IPS DF 6.9 (cell line): ENCODE measurements around the gene TPM1.

Source experiments
- DNase-seq: peaks from one replicate; pipeline ENCODE4 v3.0.0-alpha.2; 2013; ENCODE audit warnings: low read depth, low spot score
- H3K27ac ChIP-seq: one replicate; pipeline ENCODE4 v1.5.1; 2013; ENCODE audit warnings: low read length, control low read depth
- H3K27me3 ChIP-seq: 2 replicates; pipeline ENCODE4 v1.6.1; 2013; ENCODE audit warnings: mild to moderate bottlenecking, low read length; ENCODE audit not compliant: control insufficient read depth, insufficient read depth
- H3K36me3 ChIP-seq: 2 replicates; pipeline ENCODE4 v1.6.1; 2013; ENCODE audit warnings: low read length; ENCODE audit not compliant: control insufficient read depth, insufficient read depth
- H3K4me1 ChIP-seq: 2 replicates; pipeline ENCODE4 v1.6.1; 2013; ENCODE audit warnings: low read length; ENCODE audit not compliant: control insufficient read depth, insufficient read depth
- H3K4me3 ChIP-seq: 2 replicates; pipeline ENCODE4 v1.5.1; 2013; ENCODE audit warnings: mild to moderate bottlenecking, low read length
- H3K9me3 ChIP-seq: 2 replicates; pipeline ENCODE4 v1.6.1; 2013; ENCODE audit warnings: low read length, inconsistent platforms; ENCODE audit not compliant: control insufficient read depth, insufficient read depth
- WGBS: extraction: QIAGEN DNeasy Blood & Tissue Kit; methylation state at CpG from one replicate; pipeline ENCODE4 v1.1.7; 2013; ENCODE audit warnings: mixed read lengths, missing lambda C conversion rate; ENCODE audit not compliant: insufficient read length, insufficient coverage; 5-methylcytosine and 5-hydroxymethylcytosine counted together

The TPM1 gene

GRCh38 chr15:63085289-63085688, 42.7 kb downstream of the TPM1 start:
- no peaks in the 10 kb centered on the region for H3K36me3 ChIP-seq
- H3K27me3 ChIP-seq: no peaks in the 10 kb centered on the region
- no peak for DNase-seq
- H3K27ac ChIP-seq: no peak overlapping the region
- H3K4me1 ChIP-seq: peaks cover 13% of the 10 kb centered on the region
- no peak overlapping the region for H3K4me3 ChIP-seq
- WGBS: 100% methylated on average over 1 of the region's 4 CpGs
- H3K9me3 ChIP-seq: no peaks in the 10 kb centered on the region

- H3K27me3 ChIP-seq: no peaks in the 10 kb centered on the region
- H3K4me1 ChIP-seq: peaks cover 13% of the 10 kb centered on the region
- H3K27ac ChIP-seq: no peak overlapping the region
- no peak for DNase-seq
- H3K9me3 ChIP-seq: no peaks in the 10 kb centered on the region
- H3K36me3 ChIP-seq: no peaks in the 10 kb centered on the region
- no CpG with 5 or more reads among the region's 4 CpGs for WGBS
- H3K4me3 ChIP-seq: no peak overlapping the region
These were observed 43.7 kb downstream of the TPM1 start for GRCh38 chr15:63086271-63086670.

GRCh38 chr15:63086947-63087346, 44.4 kb downstream of the TPM1 start:
- Histone ChIP-seq H3K36me3 (no peaks in the 10 kb centered on the region), H3K4me3 (no peak overlapping the region), H3K27me3 (no peaks in the 10 kb centered on the region), H3K9me3 (no peaks in the 10 kb centered on the region), H3K4me1 (peaks cover 13% of the 10 kb centered on the region), H3K27ac (no peak overlapping the region)
- DNase-seq: no peak
- no CpG with 5 or more reads among the region's 5 CpGs for WGBS

- no peak overlapping the region for H3K4me3 ChIP-seq
- H3K36me3 ChIP-seq: no peaks in the 10 kb centered on the region
- no peaks in the 10 kb centered on the region for H3K27me3 ChIP-seq
- DNase-seq: no peak
- no peak overlapping the region for H3K27ac ChIP-seq
- no peaks in the 10 kb centered on the region for H3K9me3 ChIP-seq
- H3K4me1 ChIP-seq: peaks cover 5% of the 10 kb centered on the region
- no CpG with 5 or more reads among the region's 6 CpGs for WGBS
These were observed 46.1 kb downstream of the TPM1 start for GRCh38 chr15:63088533-63089245.

- Histone ChIP-seq H3K4me3 (no peak overlapping the region), H3K36me3 (no peaks in the 10 kb centered on the region)
- WGBS: no CpG with 5 or more reads among the region's 6 CpGs
These were observed 46.9 kb downstream of the TPM1 start for GRCh38 chr15:63089260-63090043.

GRCh38 chr15:63090472-63090871, 47.9 kb downstream of the TPM1 start:
- Histone ChIP-seq H3K27me3 (no peaks in the 10 kb centered on the region), H3K27ac (no peak overlapping the region), H3K4me3 (no peak overlapping the region), H3K4me1 (peaks cover 5% of the 10 kb centered on the region), H3K36me3 (no peaks in the 10 kb centered on the region), H3K9me3 (no peaks in the 10 kb centered on the region)
- DNase-seq: no peak
- WGBS: no CpG with 5 or more reads among the region's 9 CpGs

More at GRCh38 chr15:63089260-63090043, 46.9 kb downstream of the TPM1 start:
- no peaks in the 10 kb centered on the region for H3K27me3 ChIP-seq
- peaks cover 5% of the 10 kb centered on the region for H3K4me1 ChIP-seq
- DNase-seq: no peak
- H3K27ac ChIP-seq: no peak overlapping the region
- no peaks in the 10 kb centered on the region for H3K9me3 ChIP-seq

GRCh38 chr15:63090887-63091286, 48.3 kb downstream of the TPM1 start:
- no peak for DNase-seq
- Histone ChIP-seq H3K4me1 (peaks cover 5% of the 10 kb centered on the region), H3K27me3 (no peaks in the 10 kb centered on the region), H3K4me3 (no peak overlapping the region), H3K36me3 (no peaks in the 10 kb centered on the region), H3K27ac (no peak overlapping the region), H3K9me3 (no peaks in the 10 kb centered on the region)
- WGBS: no CpG with 5 or more reads among the region's 10 CpGs

- H3K27me3 ChIP-seq: no peaks in the 10 kb centered on the region
- H3K4me1 ChIP-seq: peaks cover 3% of the 10 kb centered on the region
- no peak overlapping the region for H3K27ac ChIP-seq
- H3K9me3 ChIP-seq: no peaks in the 10 kb centered on the region
- WGBS: no CpG with 5 or more reads among the region's 4 CpGs
- no peak overlapping the region for H3K4me3 ChIP-seq
- DNase-seq: no peak
- H3K36me3 ChIP-seq: no peaks in the 10 kb centered on the region
These were observed 49.3 kb downstream of the TPM1 start for GRCh38 chr15:63091679-63092446.

GRCh38 chr15:63093486-63094205, 51.1 kb downstream of the TPM1 start:
- WGBS: no CpG with 5 or more reads among the region's 6 CpGs
- peak; percentile 96 for DNase-seq
- no peaks in the 10 kb centered on the region for H3K9me3 ChIP-seq

GRCh38 chr15:63094495-63094931, 52.0 kb downstream of the TPM1 start:
- Histone ChIP-seq H3K4me3 (no peak overlapping the region), H3K4me1 (peaks cover 1% of the 10 kb centered on the region; the same call in 1 of the 2 replicates), H3K27me3 (no peaks in the 10 kb centered on the region), H3K27ac (no peak overlapping the region), H3K9me3 (no peaks in the 10 kb centered on the region), H3K36me3 (no peaks in the 10 kb centered on the region)
- no peak for DNase-seq
- no CpG with 5 or more reads among the region's 2 CpGs for WGBS

More at GRCh38 chr15:63093486-63094205, 51.1 kb downstream of the TPM1 start:
- Histone ChIP-seq H3K4me3 (no peak overlapping the region), H3K27ac (no peak overlapping the region), H3K4me1 (peaks cover 3% of the 10 kb centered on the region; the same call in 1 of the 2 replicates), H3K27me3 (no peaks in the 10 kb centered on the region), H3K36me3 (no peaks in the 10 kb centered on the region)
